ENCODE measurements around the gene HMGXB4.

- TF ChIP-seq, protein P1, sequence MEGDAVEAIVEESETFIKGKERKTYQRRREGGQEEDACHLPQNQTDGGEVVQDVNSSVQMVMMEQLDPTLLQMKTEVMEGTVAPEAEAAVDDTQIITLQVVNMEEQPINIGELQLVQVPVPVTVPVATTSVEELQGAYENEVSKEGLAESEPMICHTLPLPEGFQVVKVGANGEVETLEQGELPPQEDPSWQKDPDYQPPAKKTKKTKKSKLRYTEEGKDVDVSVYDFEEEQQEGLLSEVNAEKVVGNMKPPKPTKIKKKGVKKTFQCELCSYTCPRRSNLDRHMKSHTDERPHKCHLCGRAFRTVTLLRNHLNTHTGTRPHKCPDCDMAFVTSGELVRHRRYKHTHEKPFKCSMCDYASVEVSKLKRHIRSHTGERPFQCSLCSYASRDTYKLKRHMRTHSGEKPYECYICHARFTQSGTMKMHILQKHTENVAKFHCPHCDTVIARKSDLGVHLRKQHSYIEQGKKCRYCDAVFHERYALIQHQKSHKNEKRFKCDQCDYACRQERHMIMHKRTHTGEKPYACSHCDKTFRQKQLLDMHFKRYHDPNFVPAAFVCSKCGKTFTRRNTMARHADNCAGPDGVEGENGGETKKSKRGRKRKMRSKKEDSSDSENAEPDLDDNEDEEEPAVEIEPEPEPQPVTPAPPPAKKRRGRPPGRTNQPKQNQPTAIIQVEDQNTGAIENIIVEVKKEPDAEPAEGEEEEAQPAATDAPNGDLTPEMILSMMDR (IDR thresholded peaks at IDR 0.05) = no peak
- TF ChIP-seq POLR2A (IDR thresholded peaks at IDR 0.05) = no peak
Measured at GRCh38 chr22:35226958-35227647, 30.2 kb upstream of the HMGXB4 start.
